Cardiac fibroblast (primary cell): ENCODE results near the gene HBA2.
"Not testable (repeated sequence)": the region's sequence is repeated elsewhere in the genome, so short reads cannot be mapped to it uniquely, and the experiment has no call there.

Experiments used
- DNase-seq, 2 donors: peaks; one replicate each; pipeline versions ENCODE4 v3.0.0 to v3.0.0-alpha.2; 2010; ENCODE audit warnings: low read depth in 2 of 2
- H3K4me3 ChIP-seq, 2 donors: replicated peaks in 1 of 2; 1 replicate in 1 of 2; 2 replicates in 1 of 2; pipeline ENCODE4 v1.5.1; 2011; ENCODE audit warnings: low read depth in 2 of 2, low read length in 2 of 2, mild to moderate bottlenecking in 2 of 2, moderate library complexity in 1 of 2
- TF ChIP-seq, protein P1 (sequence below): IDR thresholded peaks from one replicate; pipeline ENCODE4 v1.5.1; 2011; ENCODE audit warnings: low read depth, mild to moderate bottlenecking, low read length, inconsistent platforms

Gene HBA2

DNA sequence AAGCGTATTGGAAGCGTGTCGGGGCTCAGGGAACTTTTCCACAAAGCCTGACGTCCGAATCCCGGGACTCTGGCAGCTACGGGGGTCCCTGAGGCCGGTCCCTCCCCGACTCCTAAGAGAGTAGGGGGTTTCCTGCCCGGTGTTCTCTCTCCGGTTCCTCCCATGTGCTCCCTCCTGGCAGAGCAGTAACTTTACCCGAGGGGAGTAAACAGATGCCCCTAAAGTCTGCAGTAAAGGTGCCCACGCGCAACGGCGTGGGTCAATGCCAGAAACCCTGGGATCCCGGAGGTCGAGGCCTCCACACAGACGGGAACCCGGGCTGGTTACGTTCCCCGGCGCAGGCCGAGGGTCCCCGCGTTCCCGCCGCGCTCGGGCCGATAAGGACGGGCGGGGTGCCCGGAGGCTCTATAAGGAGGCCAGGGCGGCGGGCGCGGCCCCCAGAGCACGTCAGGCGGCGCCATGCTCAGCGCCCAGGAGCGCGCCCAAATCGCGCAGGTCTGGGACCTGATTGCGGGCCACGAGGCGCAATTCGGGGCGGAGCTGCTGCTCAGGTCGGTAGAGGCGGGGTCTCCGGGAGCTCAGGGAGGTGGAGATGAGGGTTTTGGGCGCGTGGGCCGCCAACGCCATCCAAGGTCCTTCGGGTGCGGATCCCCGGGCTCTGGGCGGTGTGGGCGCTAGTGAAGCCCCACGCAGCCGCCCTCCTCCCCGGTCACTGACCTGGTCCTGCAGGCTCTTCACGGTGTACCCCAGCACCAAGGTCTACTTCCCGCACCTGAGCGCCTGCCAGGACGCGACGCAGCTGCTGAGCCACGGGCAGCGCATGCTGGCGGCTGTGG, 6.9 kb upstream of the HBA2 start, which contains the start of gene HBM:
Gene HBM (plus strand): TSS at position 440 of the 836 bp plus-strand sequence. CDS start 20 bp downstream, at position 460.
- TF ChIP-seq, protein P1, sequence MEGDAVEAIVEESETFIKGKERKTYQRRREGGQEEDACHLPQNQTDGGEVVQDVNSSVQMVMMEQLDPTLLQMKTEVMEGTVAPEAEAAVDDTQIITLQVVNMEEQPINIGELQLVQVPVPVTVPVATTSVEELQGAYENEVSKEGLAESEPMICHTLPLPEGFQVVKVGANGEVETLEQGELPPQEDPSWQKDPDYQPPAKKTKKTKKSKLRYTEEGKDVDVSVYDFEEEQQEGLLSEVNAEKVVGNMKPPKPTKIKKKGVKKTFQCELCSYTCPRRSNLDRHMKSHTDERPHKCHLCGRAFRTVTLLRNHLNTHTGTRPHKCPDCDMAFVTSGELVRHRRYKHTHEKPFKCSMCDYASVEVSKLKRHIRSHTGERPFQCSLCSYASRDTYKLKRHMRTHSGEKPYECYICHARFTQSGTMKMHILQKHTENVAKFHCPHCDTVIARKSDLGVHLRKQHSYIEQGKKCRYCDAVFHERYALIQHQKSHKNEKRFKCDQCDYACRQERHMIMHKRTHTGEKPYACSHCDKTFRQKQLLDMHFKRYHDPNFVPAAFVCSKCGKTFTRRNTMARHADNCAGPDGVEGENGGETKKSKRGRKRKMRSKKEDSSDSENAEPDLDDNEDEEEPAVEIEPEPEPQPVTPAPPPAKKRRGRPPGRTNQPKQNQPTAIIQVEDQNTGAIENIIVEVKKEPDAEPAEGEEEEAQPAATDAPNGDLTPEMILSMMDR, result no peak
- DNase-seq, result no peak
- H3K4me3 ChIP-seq, result no peak within 1 kb of the TSS

DNA sequence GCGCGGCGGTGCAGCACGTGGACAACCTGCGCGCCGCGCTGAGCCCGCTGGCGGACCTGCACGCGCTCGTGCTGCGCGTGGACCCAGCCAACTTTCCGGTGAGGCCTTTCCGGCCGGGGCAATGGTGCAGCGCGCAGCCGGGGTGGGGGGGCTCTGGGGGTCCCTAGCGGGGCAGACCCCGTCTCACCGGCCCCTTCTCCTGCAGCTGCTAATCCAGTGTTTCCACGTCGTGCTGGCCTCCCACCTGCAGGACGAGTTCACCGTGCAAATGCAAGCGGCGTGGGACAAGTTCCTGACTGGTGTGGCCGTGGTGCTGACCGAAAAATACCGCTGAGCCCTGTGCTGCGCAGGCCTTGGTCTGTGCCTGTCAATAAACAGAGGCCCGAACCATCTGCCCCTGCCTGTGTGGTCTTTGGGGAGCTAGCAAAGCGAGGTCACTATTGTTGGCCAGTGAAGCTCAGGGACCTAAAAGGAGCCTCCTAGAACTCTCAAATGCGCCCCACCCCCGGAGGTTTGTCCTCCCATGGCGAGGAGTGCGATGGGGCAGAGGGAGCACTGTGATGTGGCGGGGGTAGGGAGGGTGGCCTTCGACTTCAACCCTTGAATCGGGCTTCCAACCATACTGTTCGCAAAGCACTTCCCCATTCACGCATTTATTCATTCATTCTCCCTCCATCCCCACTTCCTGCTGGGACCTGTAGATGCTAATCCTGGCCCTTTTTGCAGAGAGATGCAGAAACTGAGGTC, 6.1 kb upstream of the HBA2 start:
- TF ChIP-seq, protein P1, result no peak
- no peak overlapping the region for H3K4me3 ChIP-seq
- no peak for DNase-seq

DNA sequence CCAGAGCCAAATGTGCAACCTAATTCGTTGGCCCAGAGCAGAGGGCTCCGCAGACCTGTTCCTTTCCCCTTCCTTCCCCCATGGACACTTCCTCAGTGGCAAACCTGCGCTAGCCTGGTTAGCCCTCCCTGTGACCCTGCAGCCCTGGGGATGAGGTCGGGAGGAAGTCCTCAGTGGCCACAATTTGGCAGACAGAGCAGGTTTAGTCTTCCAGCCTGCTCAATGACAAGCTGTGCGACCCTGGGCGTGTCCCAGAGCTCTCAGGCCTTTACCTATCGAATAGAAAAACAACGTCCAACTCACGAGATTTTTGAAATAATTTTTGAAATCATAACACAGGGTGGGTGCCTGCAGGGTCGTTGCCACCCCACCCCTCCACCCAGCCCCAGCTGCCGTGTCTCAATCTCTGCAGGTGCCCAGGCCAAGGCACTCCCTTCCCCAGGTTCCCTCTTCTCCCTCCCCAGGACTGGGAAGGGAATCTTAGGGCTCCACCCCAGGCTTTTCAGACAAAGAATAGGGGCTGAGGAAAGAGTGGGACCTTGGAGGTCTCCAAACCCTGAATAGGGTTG, 5.5 kb upstream of the HBA2 start:
- TF ChIP-seq, protein P1, result no peak
- no peak for DNase-seq
- no peak overlapping the region for H3K4me3 ChIP-seq

DNA sequence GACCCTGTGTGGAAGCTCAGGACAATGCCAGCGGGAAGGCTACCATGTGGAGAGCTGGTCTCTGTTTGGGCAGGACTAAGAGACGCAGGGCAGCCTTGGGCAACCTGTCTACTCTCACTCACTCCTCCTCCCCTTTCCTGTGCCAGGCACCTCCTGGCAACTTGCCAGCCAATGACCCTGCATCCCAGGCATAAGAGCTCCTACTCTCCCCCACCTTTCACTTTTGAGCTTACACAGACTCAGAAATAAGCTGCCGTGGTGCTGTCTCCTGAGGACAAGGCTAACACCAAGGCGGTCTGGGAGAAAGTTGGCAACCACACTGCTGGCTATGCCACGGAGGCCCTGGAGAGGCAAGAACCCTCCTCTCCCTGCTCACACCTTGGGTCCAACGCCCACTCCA, 4.3 kb upstream of the HBA2 start:
- TF ChIP-seq, protein P1, result no peak
- DNase-seq, result no peak
- no peak overlapping the region for H3K4me3 ChIP-seq

DNA sequence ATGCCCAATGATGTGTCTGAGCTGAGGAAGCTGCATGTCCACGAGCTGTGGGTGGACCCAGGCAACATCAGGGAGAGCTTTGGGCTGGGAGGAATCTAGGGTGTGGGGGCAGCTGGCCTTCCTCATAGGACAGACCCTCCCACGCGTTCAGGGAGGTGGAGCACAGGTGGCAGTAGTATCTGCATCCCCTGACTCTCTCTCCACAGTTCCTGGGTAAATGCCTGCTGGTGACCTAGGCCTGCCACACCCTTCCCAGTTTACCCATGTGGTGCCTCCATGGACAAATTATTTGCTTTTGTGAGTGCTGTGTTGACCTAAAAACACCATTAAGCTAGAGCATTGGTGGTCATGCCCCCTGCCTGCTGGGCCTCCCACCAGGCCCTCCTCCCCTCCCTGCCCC, 3.7 kb upstream of the HBA2 start:
- H3K4me3 ChIP-seq, result no peak overlapping the region
- no peak for DNase-seq
- TF ChIP-seq, protein P1, result no peak

DNA sequence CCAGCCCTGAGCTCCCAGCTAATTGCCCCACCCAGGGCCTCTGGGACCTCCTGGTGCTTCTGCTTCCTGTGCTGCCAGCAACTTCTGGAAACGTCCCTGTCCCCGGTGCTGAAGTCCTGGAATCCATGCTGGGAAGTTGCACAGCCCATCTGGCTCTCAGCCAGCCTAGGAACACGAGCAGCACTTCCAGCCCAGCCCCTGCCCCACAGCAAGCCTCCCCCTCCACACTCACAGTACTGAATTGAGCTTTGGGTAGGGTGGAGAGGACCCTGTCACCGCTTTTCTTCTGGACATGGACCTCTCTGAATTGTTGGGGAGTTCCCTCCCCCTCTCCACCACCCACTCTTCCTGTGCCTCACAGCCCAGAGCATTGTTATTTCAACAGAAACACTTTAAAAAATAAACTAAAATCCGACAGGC, 2.6 kb upstream of the HBA2 start:
- not testable (repeated sequence) for H3K4me3 ChIP-seq
- peak; percentile 22 to 44 for DNase-seq

DNA sequence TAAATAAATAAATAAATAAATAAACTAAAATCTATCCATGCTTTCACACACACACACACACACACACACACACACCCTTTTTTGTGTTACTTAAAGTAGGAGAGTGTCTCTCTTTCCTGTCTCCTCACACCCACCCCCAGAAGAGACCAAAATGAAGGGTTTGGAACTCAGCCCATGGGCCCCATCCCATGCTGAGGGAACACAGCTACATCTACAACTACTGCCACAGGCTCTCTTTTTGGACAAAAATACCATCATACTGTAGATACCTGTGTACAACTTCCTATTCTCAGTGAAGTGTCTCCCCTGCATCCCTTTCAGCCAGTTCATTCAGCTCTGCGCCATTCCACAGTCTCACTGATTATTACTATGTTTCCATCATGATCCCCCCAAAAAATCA, 1.9 kb upstream of the HBA2 start:
- no peak overlapping the region for H3K4me3 ChIP-seq
- TF ChIP-seq, protein P1, result no peak
- DNase-seq, result no peak

DNA sequence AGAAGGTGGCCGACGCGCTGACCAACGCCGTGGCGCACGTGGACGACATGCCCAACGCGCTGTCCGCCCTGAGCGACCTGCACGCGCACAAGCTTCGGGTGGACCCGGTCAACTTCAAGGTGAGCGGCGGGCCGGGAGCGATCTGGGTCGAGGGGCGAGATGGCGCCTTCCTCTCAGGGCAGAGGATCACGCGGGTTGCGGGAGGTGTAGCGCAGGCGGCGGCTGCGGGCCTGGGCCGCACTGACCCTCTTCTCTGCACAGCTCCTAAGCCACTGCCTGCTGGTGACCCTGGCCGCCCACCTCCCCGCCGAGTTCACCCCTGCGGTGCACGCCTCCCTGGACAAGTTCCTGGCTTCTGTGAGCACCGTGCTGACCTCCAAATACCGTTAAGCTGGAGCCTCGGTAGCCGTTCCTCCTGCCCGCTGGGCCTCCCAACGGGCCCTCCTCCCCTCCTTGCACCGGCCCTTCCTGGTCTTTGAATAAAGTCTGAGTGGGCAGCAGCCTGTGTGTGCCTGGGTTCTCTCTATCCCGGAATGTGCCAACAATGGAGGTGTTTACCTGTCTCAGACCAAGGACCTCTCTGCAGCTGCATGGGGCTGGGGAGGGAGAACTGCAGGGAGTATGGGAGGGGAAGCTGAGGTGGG, 657 bp downstream of the HBA2 start:
- H3K4me3 ChIP-seq, DNase-seq: not testable (repeated sequence)

DNA sequence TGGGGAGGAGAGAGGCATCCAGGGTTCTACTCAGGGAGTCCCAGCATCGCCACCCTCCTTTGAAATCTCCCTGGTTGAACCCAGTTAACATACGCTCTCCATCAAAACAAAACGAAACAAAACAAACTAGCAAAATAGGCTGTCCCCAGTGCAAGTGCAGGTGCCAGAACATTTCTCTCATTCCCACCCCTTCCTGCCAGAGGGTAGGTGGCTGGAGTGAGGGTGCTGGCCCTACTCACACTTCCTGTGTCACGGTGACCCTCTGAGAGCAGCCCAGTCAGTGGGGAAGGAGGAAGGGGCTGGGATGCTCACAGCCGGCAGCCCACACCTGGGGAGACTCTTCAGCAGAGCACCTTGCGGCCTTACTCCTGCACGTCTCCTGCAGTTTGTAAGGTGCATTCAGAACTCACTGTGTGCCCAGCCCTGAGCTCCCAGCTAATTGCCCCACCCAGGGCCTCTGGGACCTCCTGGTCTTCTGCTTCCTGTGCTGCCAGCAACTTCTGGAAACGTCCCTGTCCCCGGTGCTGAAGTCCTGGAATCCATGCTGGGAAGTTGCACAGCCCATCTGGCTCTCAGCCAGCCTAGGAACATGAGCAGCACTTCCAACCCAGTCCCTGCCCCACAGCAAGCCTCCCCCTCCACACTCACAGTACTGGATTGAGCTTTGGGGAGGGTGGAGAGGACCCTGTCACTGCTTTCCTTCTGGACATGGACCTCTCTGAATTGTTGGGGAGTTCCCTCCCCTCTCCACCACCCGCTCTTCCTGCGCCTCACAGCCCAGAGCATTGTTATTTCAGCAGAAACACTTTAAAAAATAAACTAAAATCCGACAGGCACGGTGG, 1.5 kb downstream of the HBA2 start:
- peak; percentile 21 to 54 for DNase-seq
- not testable (repeated sequence) for H3K4me3 ChIP-seq
